Measurements from ENCODE around the gene IL1RAPL2. TPM values are rescaled to one million over a fixed set of nuclear protein-coding genes. Genes with fewer than 3 reads are reported as not detected.

The IL1RAPL2 gene
- total and polyA plus RNA-seq, 2 of the 4 experiments (the other 2 are of a cell fraction) = 0.03 TPM; not detected in 1

- Histone ChIP-seq H3K4me2 (ENCODE audit: low read depth, low read length) (no peak overlapping the region), H3K9me1 (ENCODE audit: insufficient read depth, low read length) (no peaks in the 10 kb centered on the region), H3K9ac (ENCODE audit: low read depth, low read length) (no peak overlapping the region), H3K36me3 (ENCODE audit: control insufficient read depth, insufficient read depth, low read length) (no peaks in the 10 kb centered on the region), H3K79me1 (ENCODE audit: low read depth in 1 of 2, low read length in 2 of 2) (no peaks in the 10 kb centered on the region), H3K18ac (ENCODE audit: low read depth, low read length) (no peak overlapping the region), H2AFZ (replicated peaks; ENCODE audit: low read length, poor library complexity) (no peak overlapping the region), H3K4ac (ENCODE audit: low read depth, low read length) (no peak overlapping the region), H2AK9ac (replicated peaks; ENCODE audit: low read depth, low read length, poor library complexity) (no peak overlapping the region), H3K27me3 (ENCODE audit: control insufficient read depth, insufficient read depth, low read length) (peaks cover 2% of the 10 kb centered on the region; the same call in 1 of the 2 replicates), H3K14ac (replicated peaks; ENCODE audit: low read depth, low read length) (no peak overlapping the region), H4K5ac (ENCODE audit: low read depth, low read length) (no peak overlapping the region), H4K91ac (ENCODE audit: insufficient read depth, low read depth, low read length) (no peak overlapping the region), H2BK5ac (ENCODE audit: low read depth, low read length, poor library complexity, severe bottlenecking) (no peak overlapping the region), H3K9me3 (ENCODE audit: control insufficient read depth, insufficient read depth, low read length) (no peaks in the 10 kb centered on the region), H3K4me1 (ENCODE audit: control insufficient read depth, insufficient read depth, low read length) (no peaks in the 10 kb centered on the region), H2BK120ac (ENCODE audit: low read depth, low read length) (no peak overlapping the region), H4K8ac (ENCODE audit: low read depth in 2 of 2, low read length in 2 of 2) (no peak overlapping the region), H4K20me1 (ENCODE audit: insufficient read depth, low read length) (no peaks in the 10 kb centered on the region; the same call in 1 of the 2 replicates), H3K23ac (ENCODE audit: low read depth, low read length) (no peak overlapping the region), H2BK15ac (ENCODE audit: low read depth, low read length) (no peak overlapping the region), H2BK20ac (ENCODE audit: low read depth, low read length) (no peak overlapping the region), H3K4me3 (ENCODE audit: insufficient read depth, low read depth, low read length) (no peak overlapping the region), H2AK5ac (ENCODE audit: low read depth, low read length) (no peak overlapping the region), H3K56ac (ENCODE audit: extremely low read depth, insufficient read depth, low read length) (no peak overlapping the region), H3K27ac (ENCODE audit: insufficient read depth, low read length) (no peak overlapping the region)
- dilution Hi-C loops (cut with HindIII; ENCODE audit: low sequenced_read_pairs, unreplicated experiment) = no loop called here
- no peak for TF ChIP-seq SMC3 (IDR thresholded peaks at IDR 0.05; ENCODE audit: low read depth, low read length)
- TF ChIP-seq FOS (IDR thresholded peaks at IDR 0.05; ENCODE audit: low read depth, low read length) = no peak
- no peak for TF ChIP-seq MAZ (IDR thresholded peaks at IDR 0.05; ENCODE audit: borderline replicate concordance, low read depth, low read length)
- TF ChIP-seq, protein P1, sequence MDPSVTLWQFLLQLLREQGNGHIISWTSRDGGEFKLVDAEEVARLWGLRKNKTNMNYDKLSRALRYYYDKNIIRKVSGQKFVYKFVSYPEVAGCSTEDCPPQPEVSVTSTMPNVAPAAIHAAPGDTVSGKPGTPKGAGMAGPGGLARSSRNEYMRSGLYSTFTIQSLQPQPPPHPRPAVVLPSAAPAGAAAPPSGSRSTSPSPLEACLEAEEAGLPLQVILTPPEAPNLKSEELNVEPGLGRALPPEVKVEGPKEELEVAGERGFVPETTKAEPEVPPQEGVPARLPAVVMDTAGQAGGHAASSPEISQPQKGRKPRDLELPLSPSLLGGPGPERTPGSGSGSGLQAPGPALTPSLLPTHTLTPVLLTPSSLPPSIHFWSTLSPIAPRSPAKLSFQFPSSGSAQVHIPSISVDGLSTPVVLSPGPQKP (IDR thresholded peaks at IDR 0.05; ENCODE audit: borderline replicate concordance, low read depth, low read length) = no peak
- no peak for TF ChIP-seq CEBPB (IDR thresholded peaks at IDR 0.05; ENCODE audit: low read depth, low read length)
- TF ChIP-seq NFE2L2 (IDR thresholded peaks at IDR 0.05; ENCODE audit: low read depth, low read length) = no peak
- TF ChIP-seq BHLHE40 (IDR thresholded peaks at IDR 0.05; ENCODE audit: low read depth, low read length) = no peak
- no peak for TF ChIP-seq POLR2A (IDR thresholded peaks at IDR 0.05; ENCODE audit: low read depth, low read length)
- no TSS peak for BruUV-seq (replicated peaks)
- CTCF ChIA-PET = no interaction called here
- DNase-seq = peak; percentile 23
- no peak for ATAC-seq (ENCODE audit: low read depth)
- WGBS, 2 experiments (ENCODE audit: extremely low coverage in 2 of 2, insufficient read length in 1 of 2) = 50% methylated on average over 1 of the region's 2 CpGs; no CpG with 5 or more reads in 1 of the 2 experiments
- POLR2A ChIA-PET (ENCODE audit: unreplicated experiment) = no interaction called here
- intact Hi-C loops (cut with micrococcal nuclease) = no loop called here
- in situ Hi-C loops (cut with MboI; ENCODE audit: low sequenced_read_pairs) = no loop called here
Measured at GRCh38 chrX:105314458-105314857, 748.5 kb downstream of the IL1RAPL2 start.
